Choroid plexus epithelial cell (primary cell): Measurements from ENCODE around the gene TBC1D22A.

ENCODE experiments used
- DNase-seq: peaks from one replicate; pipeline ENCODE4 v3.0.0-alpha.2; 2010; ENCODE audit warnings: low read depth
- H3K4me3 ChIP-seq: 2 replicates; pipeline ENCODE4 v1.5.1; 2011; ENCODE audit warnings: low read depth, mild to moderate bottlenecking, control low read depth, low read length, moderate library complexity
- CTCF ChIP-seq: conservative IDR thresholded peaks from 2 replicates; pipeline ENCODE4 v1.5.1; 2011; ENCODE audit warnings: low read depth, mild to moderate bottlenecking, control low read depth, inconsistent platforms, low read length, moderate library complexity

TBC1D22A gene

GRCh38 chr22:47055073-47055355 is 292.6 kb downstream of the TBC1D22A start:
- TF ChIP-seq CTCF: no peak
- DNase-seq: no peak
- H3K4me3 ChIP-seq: no peak overlapping the region

DNA sequence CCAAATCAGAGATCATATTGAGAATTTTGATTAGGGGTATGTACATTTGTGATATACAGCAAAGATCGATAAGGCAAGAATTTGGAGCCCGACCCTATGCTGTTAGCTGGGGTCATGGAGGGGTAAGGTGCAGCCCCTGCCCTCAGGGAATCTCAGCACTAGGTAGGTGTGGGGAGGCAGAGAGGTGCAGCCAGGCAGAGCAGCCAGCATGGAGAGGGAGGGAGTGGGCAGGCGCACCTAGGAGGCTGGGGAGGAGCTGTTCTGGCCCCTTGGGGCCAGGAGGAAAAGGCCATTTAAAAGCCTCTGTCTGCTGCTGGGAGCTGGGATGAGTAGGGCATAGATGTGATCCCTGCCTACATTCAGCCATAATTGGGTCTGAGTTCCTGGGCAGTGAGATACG is 293.0 kb downstream of the TBC1D22A start:
- H3K4me3 ChIP-seq: no peak overlapping the region
- TF ChIP-seq CTCF: no peak
- no peak for DNase-seq

DNA sequence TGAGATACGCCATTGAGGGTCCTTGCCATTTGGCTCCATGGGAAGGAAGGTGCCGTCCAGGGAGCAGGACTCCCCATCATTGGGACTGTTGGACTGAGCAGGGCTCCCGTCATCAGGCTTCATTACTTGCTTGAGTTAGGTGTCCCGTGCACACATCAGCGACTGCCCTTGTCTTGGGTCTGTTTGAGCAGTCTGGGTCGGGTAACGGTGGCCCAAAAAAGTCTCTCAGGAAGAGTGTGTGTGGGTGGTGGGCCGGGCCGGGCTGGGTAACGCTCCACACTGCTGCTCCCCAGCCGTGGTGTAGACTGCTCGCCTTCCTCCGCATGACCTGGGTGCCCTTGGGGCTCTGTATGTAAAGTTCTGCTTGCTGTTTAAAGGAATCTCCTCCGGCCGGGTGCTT is 293.5 kb downstream of the TBC1D22A start:
- no peak for DNase-seq
- no peak overlapping the region for H3K4me3 ChIP-seq
- no peak for TF ChIP-seq CTCF

- H3K4me3 ChIP-seq: no peak overlapping the region
- DNase-seq: no peak
- TF ChIP-seq CTCF: no peak
Observed at GRCh38 chr22:47056361-47056760, 293.9 kb downstream of the TBC1D22A start.

- TF ChIP-seq CTCF: no peak
- H3K4me3 ChIP-seq: no peak overlapping the region
- no peak for DNase-seq
Observed at GRCh38 chr22:47056776-47057470, 294.5 kb downstream of the TBC1D22A start.

DNA sequence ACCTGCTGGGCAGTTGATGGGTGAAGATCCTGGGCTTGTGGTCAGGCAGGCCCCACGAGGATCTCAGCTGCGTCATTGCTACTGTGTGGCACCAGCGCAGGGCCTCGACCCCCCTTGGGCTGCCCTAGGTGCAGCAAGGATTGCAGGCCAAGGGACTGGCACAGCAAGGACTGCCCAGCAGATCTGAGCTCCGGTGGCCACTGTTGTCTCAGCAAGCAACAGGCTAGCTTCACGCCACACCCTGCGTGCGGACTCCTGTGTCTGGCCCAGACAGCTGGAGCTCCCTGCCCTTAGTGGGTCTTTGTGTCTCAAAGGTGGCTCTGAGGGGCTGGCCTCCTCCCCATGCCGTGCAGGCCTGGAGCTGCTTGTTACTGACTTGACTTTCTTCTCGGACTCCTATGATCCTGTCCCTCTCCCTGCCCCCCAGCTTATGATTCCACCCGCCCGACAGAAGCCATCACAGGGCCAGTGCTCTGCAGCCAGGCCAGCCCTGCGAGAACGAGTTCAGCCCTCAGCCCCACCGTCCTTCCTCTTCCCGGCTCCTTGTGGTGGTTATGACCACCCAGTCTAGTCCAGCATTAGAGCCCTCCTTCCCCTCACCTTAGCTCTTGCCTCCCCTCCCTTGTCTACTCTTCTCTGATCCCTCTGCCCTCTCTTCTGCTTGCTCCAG is 295.6 kb downstream of the TBC1D22A start:
- H3K4me3 ChIP-seq: no peak overlapping the region
- DNase-seq: no peak
- no peak for TF ChIP-seq CTCF

- TF ChIP-seq CTCF: no peak
- no peak overlapping the region for H3K4me3 ChIP-seq
- DNase-seq: no peak
Observed at GRCh38 chr22:47059076-47059475, 296.6 kb downstream of the TBC1D22A start.
